ENCODE measurements around the gene RBM15. TPM values are rescaled to one million over a fixed set of nuclear protein-coding genes. Genes with fewer than 3 reads are reported as not detected.

The RBM15 gene
- total and polyA plus RNA-seq, 2 of the 4 experiments (the other 2 are of a cell fraction): 6.3 to 31.7 TPM

DNA sequence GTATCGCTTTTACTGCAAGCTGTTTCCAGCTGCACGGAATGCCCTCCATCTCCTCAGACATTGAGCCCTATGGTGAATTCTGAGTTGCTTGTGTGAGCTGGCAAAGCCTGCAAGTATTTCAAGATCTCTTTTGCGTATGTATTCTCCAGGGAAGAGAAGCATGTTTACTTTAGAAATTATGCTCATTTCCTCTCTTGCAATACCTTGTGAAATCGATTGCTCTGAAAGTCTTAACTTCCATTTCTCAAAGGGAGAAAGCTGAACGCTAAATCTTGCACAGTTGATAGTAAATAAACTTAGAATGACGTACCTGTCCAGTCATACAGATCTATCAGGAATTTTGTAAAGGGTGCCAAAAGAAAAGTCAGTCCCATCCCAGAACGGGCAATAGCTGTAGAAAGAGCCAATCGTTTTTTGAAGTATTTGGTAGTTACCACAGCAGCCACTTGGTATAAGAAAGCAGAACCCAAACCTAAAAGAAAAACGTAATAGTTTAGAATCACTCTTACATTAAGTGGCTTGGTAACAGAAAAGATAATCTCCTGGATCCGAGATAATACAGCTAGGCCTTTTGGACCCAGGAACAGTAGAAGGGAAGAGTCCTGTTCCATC lies 41.6 kb downstream of the RBM15 start:
- Histone ChIP-seq H3K18ac (ENCODE audit: low read depth, low read length) (peak overlapping the region; percentile 92; the same call in 1 of the 2 replicates), H4K20me1 (ENCODE audit: insufficient read depth, low read length) (no peaks in the 10 kb centered on the region), H3K79me1 (ENCODE audit: low read depth in 1 of 2, low read length in 2 of 2) (peaks cover 3% of the 10 kb centered on the region in 2 experiments; a peak in 3 of 4 replicates), H2AK5ac (ENCODE audit: low read depth, low read length) (no peak overlapping the region), H3K4me1 (ENCODE audit: control insufficient read depth, insufficient read depth, low read length) (peaks cover 17% of the 10 kb centered on the region), H2BK20ac (ENCODE audit: low read depth, low read length) (peak overlapping the region; percentile 6; the same call in 1 of the 2 replicates), H3K27me3 (ENCODE audit: control insufficient read depth, insufficient read depth, low read length) (no peaks in the 10 kb centered on the region), H3K9me3 (ENCODE audit: control insufficient read depth, insufficient read depth, low read length) (no peaks in the 10 kb centered on the region), H2AK9ac (replicated peaks; ENCODE audit: low read depth, low read length, poor library complexity) (no peak overlapping the region), H2BK5ac (ENCODE audit: low read depth, low read length, poor library complexity, severe bottlenecking) (peak overlapping the region; percentile 37), H4K91ac (ENCODE audit: insufficient read depth, low read depth, low read length) (no peak overlapping the region), H3K9me1 (ENCODE audit: insufficient read depth, low read length) (peaks cover 6% of the 10 kb centered on the region; the same call in 1 of the 2 replicates), H3K56ac (ENCODE audit: extremely low read depth, insufficient read depth, low read length) (peak overlapping the region; percentile 24; the same call in 1 of the 2 replicates), H3K9ac (ENCODE audit: low read depth, low read length) (no peak overlapping the region), H3K14ac (replicated peaks; ENCODE audit: low read depth, low read length) (no peak overlapping the region; the same call in 1 of the 2 replicates), H3K27ac (ENCODE audit: insufficient read depth, low read length) (peak overlapping the region; percentile 74; the same call in 1 of the 2 replicates), H2BK15ac (ENCODE audit: low read depth, low read length) (no peak overlapping the region), H4K8ac (ENCODE audit: low read depth in 2 of 2, low read length in 2 of 2) (peak overlapping the region; percentile 0 to 41; a peak in 1 of 4 replicates), H3K4me2 (ENCODE audit: low read depth, low read length) (peak overlapping the region; percentile 33; the same call in 1 of the 2 replicates), H3K4me3 (ENCODE audit: insufficient read depth, low read depth, low read length) (no peak overlapping the region), H2AFZ (replicated peaks; ENCODE audit: low read length, poor library complexity) (no peak overlapping the region), H2BK120ac (ENCODE audit: low read depth, low read length) (peak overlapping the region; percentile 45; the same call in 1 of the 2 replicates), H4K5ac (ENCODE audit: low read depth, low read length) (peak overlapping the region; percentile 76), H3K4ac (ENCODE audit: low read depth, low read length) (peak overlapping the region; percentile 17; the same call in 1 of the 2 replicates), H3K23ac (ENCODE audit: low read depth, low read length) (no peak overlapping the region), H3K36me3 (ENCODE audit: control insufficient read depth, insufficient read depth, low read length) (peaks cover 15% of the 10 kb centered on the region)
- peak; percentile 96 for TF ChIP-seq CEBPB (IDR thresholded peaks at IDR 0.05; ENCODE audit: low read depth, low read length)
- no peak for TF ChIP-seq POLR2A (IDR thresholded peaks at IDR 0.05; ENCODE audit: low read depth, low read length)
- intact Hi-C loops (cut with micrococcal nuclease) (loop anchor here (1.0 to 2.0 kb wide), 2 partner anchors 9 to 14 kb away; no protein-coding TSS in a partner anchor), dilution Hi-C loops (cut with HindIII; ENCODE audit: low sequenced_read_pairs, unreplicated experiment) (no loop called here), in situ Hi-C loops (cut with MboI; ENCODE audit: low sequenced_read_pairs) (no loop called here)
- peak; percentile 89 for ATAC-seq (ENCODE audit: low read depth)
- CTCF ChIA-PET: interaction anchor here (0.5 kb wide), 1 partner anchor 23 kb away, joined by 4 read pairs; no protein-coding TSS in a partner anchor
- POLR2A ChIA-PET (ENCODE audit: unreplicated experiment): interaction anchor here (1.2 kb wide), 1 partner anchor 10 kb away, joined by 4 read pairs; no protein-coding TSS in a partner anchor
- DNase-seq: peak; percentile 94
- 60% methylated on average over 1 of the region's 10 CpGs; no CpG with 5 or more reads in 1 of the 2 experiments for WGBS, 2 experiments (ENCODE audit: extremely low coverage in 2 of 2, insufficient read length in 1 of 2)
- BruUV-seq (replicated peaks): no TSS peak

Data from IMR-90 (cell line).